Stimulated activated CD4-positive, alpha-beta T cell treated with anti-CD3 and anti-CD28 coated beads, Interleukin-4, amount 100 ng/mL, for 1 hour (primary cell): Measurements from ENCODE around the gene RBFOX1.

ENCODE experiments used
- DNase-seq: peaks from one replicate; pipeline ENCODE4 v3.0.0-alpha.2; 2020

The RBFOX1 gene

GRCh38 chr16:7376227-7376626 lies 43.6 kb downstream of the RBFOX1 start:
- no peak for DNase-seq

DNA sequence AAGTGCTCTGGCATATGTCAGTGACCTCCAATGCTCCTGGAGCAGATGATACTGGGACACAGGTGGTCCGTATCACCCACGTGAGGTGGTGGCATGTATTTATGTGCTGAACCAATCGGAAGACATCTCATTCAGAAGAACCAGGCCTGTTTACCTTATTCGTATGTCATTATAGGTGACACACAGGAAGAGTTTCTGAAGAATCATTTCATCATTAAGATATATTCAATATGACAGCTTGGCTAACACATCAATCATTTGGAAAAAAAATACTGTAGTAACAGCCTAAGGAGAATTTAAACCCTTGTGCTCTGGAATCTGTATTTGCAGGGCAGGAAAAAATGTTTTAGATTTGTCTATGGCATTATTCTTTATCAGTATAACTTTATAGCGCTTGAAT lies 44.6 kb downstream of the RBFOX1 start:
- no peak for DNase-seq

GRCh38 chr16:7378024-7378695 lies 45.5 kb downstream of the RBFOX1 start:
- no peak for DNase-seq

- DNase-seq, result no peak
Measured at GRCh38 chr16:7380441-7380840, 47.8 kb downstream of the RBFOX1 start.

- DNase-seq, result no peak
Measured at GRCh38 chr16:7380911-7381310, 48.3 kb downstream of the RBFOX1 start.

DNA sequence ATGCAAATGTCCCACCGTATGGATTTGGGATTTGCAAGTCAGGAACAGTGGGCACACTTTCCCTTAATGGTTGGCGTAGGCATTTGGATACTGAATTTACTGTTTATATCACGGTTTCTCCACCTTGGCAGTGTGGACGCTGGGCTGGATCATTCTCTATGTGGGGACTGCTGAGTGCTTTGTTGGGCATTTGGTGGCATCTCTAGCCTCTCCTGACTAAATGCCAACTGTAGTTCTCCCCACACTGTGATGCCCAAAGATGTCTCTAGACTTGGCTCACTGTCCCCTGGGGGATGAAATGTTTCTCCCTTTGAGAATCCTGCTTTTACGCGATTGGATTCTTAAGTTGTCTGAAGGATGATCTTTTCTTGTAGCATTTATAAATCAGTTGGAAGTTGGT lies 49.0 kb downstream of the RBFOX1 start:
- DNase-seq, result no peak

- no peak for DNase-seq
Measured at GRCh38 chr16:7382521-7382920, 49.9 kb downstream of the RBFOX1 start.

GRCh38 chr16:7390974-7391373 lies 58.3 kb downstream of the RBFOX1 start:
- no peak for DNase-seq

DNA sequence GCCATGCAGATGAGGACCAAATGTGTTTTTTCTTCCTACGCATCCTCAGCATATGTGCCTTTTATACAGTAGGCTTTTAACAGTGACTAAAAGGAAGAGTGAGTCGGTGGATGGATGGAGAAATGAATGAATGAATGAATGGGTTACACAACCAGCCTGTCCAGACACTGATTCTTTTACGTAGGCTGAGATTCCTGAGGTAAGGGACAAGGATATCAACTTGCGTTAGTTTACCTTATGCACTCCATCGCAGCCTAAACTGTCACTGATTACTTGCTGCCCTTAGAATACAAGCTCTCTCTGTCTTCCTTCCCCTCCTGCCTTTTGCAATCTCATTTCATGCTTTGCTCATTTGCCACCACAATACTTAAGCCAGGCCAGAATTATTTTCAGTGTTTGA lies 59.0 kb downstream of the RBFOX1 start:
- DNase-seq, result no peak

GRCh38 chr16:7392206-7392605 lies 59.6 kb downstream of the RBFOX1 start:
- no peak for DNase-seq

GRCh38 chr16:7393680-7394079 lies 61.0 kb downstream of the RBFOX1 start:
- no peak for DNase-seq

DNA sequence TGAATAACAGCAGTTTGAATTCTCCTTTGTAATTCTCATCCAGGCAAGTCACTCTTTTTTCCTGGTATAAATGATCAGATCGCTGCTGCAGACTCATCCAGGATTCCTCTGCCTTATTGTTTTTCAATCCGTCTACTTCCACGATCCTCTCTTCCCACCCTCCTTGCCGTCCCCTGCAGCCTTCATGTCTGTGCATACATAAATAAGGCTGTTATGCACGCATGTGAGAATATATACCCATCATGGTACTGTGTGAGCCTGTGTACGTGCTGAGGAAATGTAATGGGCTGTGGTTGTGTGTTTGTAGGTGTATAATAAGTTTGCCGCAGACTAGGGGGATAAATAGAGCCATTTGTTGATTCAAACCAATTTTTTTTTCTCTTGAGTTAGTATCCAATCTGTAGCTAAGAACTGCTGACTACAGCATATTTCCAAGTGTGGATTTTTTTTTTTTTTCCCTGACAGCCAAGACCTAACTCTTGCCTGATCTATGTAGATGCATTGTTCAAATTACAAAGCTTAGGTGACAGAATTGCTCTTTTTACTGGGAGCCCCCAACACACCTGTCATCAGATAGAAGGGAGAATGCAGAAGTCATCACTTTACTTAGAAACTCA lies 62.2 kb downstream of the RBFOX1 start:
- DNase-seq, result no peak

- DNase-seq, result no peak
Measured at GRCh38 chr16:7397901-7398300, 65.3 kb downstream of the RBFOX1 start.

DNA sequence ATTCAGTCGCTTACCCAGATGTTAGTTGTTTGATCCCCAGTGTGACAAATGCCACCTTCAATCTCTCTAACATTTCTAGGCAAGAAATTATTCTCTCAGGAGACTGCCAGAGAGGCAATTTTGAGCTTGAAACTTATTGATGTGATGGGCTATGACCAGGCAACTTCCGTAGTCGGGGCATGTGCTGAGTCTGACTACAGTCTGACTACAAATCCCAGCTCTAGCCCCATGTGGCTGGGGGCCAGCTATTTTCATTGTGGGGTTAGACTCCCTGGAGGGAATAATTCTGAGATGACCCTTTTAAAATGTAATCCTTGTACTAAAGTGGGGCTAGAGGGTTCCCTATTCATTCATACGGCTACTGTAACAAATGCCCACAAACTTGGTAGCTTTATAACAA lies 65.9 kb downstream of the RBFOX1 start:
- DNase-seq, result no peak

DNA sequence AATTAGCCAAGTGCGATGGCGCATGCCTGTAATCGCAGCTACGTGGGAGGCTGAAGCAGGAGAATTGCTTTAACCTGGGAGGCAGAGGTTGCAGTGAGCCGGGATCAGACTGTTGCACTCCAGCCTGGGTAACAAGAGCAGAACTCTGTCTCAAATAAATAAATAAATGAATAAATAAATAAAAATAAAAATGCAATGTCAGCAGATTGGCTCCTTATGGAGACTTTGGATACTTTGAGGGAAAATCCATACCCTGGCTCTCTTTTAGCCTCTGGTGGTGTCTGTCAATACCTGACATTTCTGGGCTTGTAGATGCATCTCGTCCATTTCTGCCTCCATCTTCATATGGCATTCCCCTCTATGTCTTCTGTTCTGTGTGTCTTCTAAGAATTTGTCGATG lies 66.7 kb downstream of the RBFOX1 start:
- no peak for DNase-seq

DNA sequence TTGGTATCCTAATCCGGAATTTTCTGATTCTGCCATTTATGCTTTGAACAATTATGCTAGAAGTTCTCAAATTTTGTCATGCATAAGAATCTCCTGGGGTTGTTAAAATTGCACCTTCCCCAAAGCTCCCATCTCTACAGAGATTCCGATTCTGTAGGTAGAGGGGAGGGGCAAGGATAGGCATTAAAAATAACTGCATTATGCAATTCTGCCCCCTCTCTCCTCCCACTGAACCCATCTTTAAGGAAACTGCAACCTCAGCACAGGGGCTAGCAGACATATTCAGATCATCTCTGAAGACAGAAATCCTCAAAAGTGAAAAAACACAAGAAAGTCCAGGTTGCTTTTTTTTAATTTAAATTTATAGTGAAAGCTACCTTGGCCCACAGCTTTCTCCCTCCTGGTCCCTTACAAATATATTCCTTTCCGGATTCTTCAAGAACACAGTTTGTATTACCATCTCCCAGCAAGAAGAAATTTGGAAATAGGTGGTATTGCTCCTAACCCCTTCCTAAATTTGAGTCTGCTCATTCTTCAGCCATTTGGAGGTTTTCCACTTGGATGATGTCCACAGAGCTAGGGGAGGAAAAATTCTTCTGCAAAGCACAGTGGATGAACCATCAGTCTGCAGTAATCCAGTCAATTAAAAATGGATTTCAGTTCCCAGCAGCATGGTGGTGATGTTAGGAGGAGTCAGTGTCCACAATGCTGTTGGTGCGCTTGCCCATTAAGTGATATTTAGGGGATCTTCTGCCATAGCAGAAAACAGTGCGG lies 67.7 kb downstream of the RBFOX1 start:
- no peak for DNase-seq

GRCh38 chr16:7404217-7404616 lies 71.6 kb downstream of the RBFOX1 start:
- DNase-seq, result no peak

DNA sequence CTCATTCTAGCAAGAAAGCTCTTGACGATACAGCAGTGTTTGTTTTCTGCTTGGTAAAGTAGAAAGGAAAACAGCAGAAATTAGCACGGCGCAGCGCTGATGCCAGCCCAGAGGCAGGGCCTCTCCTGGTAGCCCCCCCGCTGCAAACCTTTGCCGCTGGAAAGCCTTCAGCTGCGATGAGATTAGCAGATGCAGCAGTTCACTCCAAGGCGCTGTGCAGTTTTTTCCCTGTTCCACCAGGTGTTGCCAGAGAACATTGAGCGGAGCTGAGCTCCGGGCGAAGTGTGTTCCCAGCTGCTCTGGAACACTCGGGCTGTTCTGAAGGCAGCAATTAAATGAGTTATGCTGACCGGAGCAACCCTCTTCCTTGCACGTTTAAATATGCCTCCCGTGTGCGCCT lies 72.5 kb downstream of the RBFOX1 start:
- no peak for DNase-seq

DNA sequence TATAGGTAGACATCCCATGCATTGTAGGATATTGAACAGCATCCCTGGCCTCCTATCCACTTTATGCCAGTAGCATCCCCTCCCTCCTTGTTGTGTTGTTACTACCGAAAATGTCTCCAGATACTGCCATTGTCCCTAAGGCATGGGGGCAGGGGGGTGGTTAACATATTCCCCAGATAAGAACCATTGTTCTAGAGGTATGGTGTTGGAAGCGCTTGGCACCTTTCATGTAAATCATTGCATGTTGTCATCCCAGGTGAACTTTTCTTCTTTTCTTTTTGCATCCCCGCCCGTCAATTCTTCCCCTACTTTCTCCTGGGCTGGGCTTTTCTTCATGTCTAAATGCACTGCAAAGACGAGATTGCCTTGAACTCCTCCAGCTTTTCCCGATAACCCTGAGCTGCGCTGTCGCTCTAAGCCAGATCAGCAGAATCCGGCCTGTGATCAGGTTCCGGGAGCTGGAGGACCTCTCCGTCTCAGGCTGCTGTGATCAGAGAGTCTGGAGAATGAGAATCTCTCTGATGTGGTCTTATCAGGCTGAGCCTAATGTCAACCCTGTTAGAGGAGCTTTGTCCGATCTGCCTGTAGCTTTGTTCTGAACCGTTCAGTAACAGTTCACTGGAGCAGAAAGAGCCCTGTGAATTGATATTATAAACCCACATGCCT lies 76.2 kb downstream of the RBFOX1 start:
- DNase-seq, result no peak

DNA sequence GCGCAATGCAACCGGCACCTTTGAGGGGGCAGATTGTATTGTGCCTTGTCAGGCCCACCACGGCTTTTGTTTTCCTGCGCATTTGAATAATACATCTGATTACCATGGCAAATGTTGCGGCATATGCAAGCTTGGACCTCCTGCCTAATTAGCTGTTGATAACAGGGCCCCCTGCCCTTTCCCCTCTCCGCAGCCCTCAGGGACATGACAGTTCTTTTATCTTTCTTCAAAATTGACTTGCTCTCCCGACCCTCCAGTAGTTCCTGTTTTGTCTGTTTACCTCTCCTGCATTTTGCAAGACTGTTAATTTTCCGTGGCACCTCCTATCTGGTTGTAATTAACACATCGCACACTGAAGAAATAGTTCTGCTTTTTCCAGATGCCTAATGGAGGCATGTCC lies 86.8 kb downstream of the RBFOX1 start:
- no peak for DNase-seq

GRCh38 chr16:7420079-7420478 lies 87.4 kb downstream of the RBFOX1 start:
- no peak for DNase-seq

- no peak for DNase-seq
Measured at GRCh38 chr16:7420843-7421242, 88.2 kb downstream of the RBFOX1 start.

DNA sequence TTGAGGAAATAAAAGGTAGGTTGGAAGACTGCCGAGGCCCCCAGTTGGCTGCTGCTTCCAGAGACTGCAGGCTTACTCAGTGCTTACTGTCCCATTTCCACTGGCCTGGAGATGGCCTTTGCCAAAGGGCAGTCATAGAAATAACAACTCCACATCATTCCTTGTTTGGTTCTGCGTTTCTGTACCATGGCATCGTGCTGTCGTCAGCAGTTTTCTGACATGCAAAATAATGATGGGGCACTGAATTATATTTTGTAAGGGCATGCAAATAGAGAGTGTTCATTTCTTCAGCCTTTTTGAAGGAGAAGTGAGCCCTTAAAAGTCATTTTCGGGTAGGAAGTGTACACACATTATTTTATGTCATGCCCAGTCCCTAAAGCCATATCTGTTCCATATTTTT lies 88.9 kb downstream of the RBFOX1 start:
- no peak for DNase-seq
